ENCODE data around the gene SNX32.
A peak's percentile ranks its signal among the peaks of the same experiment; 100 is the strongest.

Gene SNX32

DNA sequence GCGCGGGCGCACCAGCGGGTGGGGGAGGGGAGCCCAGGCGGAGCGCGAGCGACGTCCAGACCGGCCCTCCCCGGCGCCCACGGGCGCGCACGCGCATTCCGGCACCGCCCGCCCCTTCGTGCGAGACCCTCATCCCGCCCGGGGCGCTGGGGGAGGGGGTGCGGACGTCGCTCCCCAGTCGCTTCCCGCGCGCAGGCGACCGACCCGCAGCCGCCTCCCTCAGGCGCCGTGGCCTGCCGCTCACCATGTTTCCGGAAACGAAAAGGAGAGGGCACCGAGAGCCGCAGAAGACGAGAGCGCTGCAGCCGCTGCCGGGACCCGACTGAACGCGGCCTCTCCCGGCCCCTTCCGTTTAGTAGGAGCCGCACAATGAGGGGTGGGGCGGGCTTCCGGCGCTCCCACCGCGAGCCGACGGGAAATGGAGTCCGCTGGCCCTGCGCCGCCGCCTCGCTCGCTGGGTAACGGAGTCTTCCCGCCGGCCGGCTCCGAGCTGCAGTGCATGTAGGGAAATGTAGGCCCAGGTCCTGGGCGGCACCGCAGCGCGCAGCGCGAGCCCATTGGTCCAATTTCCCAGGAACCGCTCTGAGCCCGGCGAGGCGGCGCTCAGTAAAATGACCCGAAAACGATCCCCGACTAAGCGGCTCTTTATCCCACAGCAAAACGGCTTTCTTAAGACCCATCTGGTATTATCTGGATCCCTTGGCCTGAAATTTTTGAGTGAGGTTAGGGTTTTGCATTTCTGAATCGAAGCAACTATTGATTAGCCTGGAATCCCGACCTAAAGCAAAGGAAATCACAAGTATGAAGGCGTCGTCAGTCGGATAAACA, 24.3 kb downstream of the SNX32 start, which contains the start of gene CFL1:
Gene CFL1, minus strand, starts transcription at position 328 of the 828 bp plus-strand sequence. Its CDS starts 81 bp downstream, at position 247.
- CTCF ChIA-PET, result interaction anchor here (0.6 to 7.9 kb wide), 7 partner anchors 8 to 235 kb away, joined by 3 to 124 read pairs (median 3); partner anchors contain the start of genes CCDC85B, EFEMP2 and FIBP
- Histone ChIP-seq H3K36me3 (ENCODE audit: control insufficient read depth in 4 of 4, insufficient read depth in 4 of 4, low read length in 3 of 4) (peaks cover 3 to 51% (median 40%) of the 10 kb centered on the region in 4 experiments), H3K27me3 (replicated peaks in 2 of 5; ENCODE audit: control insufficient read depth in 4 of 5, insufficient read depth in 5 of 5, low read length in 4 of 5) (no peaks in the 10 kb centered on the region), H3K27ac (ENCODE audit: insufficient read depth in 1 of 2, low read depth in 1 of 2, low read length in 2 of 2, poor library complexity in 1 of 2, severe bottlenecking in 2 of 2) (peak within 1 kb of the TSS; percentile 57 to 85), H3K9me3 (ENCODE audit: control extremely low read depth in 1 of 5, control insufficient read depth in 4 of 5, insufficient read depth in 2 of 5, low read depth in 1 of 5, low read length in 4 of 5) (no peaks in the 10 kb centered on the region), H3K4me1 (ENCODE audit: control extremely low read depth in 1 of 4, control insufficient read depth in 4 of 4, insufficient read depth in 4 of 4, low read length in 3 of 4) (peaks cover 14 to 52% (median 49%) of the 10 kb centered on the region in 4 experiments), H3K4me3 (ENCODE audit: control insufficient read depth in 1 of 7, extremely low read depth in 1 of 7, insufficient read depth in 4 of 7, low read depth in 2 of 7, low read length in 6 of 7) (peak within 1 kb of the TSS; percentile 89 to 96 (median 90))
- WGBS (ENCODE audit: insufficient coverage), result 0% methylated on average over 86 of the region's 92 CpGs
- POLR2A ChIA-PET, result interaction anchor here (0.5 to 4.1 kb wide), 10 partner anchors 14 to 948 kb away, joined by 3 to 33 read pairs (median 4); partner anchors contain the start of genes AP5B1, CCDC85B, CTSW and FIBP
- DNase-seq, result peak; percentile 98 to 99 (median 98)

GRCh38 chr11:65858681-65859087, 24.9 kb downstream of the SNX32 start:
- WGBS (ENCODE audit: insufficient coverage), result 0% methylated on average over 7 of the region's 10 CpGs
- H3K4me3 ChIP-seq (ENCODE audit: control insufficient read depth in 1 of 7, extremely low read depth in 1 of 7, insufficient read depth in 4 of 7, low read depth in 2 of 7, low read length in 6 of 7), result peak overlapping the region; percentile 80 to 96 (median 90)
- peaks cover 0 to 51% (median 41%) of the 10 kb centered on the region in 4 experiments for H3K36me3 ChIP-seq (ENCODE audit: control insufficient read depth in 4 of 4, insufficient read depth in 4 of 4, low read length in 3 of 4)
- peak in 2 of 3 donors; percentile 24 to 53 for DNase-seq
- ChIA-PET CTCF (interaction anchor here (0.6 to 7.9 kb wide), 12 partner anchors 9 to 235 kb away, joined by 3 to 124 read pairs (median 4); partner anchors contain the start of genes CCDC85B, EFEMP2, FIBP and SNX32), POLR2A (interaction anchor here (0.6 to 4.1 kb wide), 8 partner anchors 13 to 947 kb away, joined by 3 to 33 read pairs (median 5); partner anchors contain the start of genes AP5B1, CCDC85B, CTSW and FIBP)
- H3K27me3 ChIP-seq (replicated peaks in 2 of 5; ENCODE audit: control insufficient read depth in 4 of 5, insufficient read depth in 5 of 5, low read length in 4 of 5), result no peaks in the 10 kb centered on the region
- H3K9me3 ChIP-seq (ENCODE audit: control extremely low read depth in 1 of 5, control insufficient read depth in 4 of 5, insufficient read depth in 2 of 5, low read depth in 1 of 5, low read length in 4 of 5), result no peaks in the 10 kb centered on the region
- H3K27ac ChIP-seq (ENCODE audit: insufficient read depth in 1 of 2, low read depth in 1 of 2, low read length in 2 of 2, poor library complexity in 1 of 2, severe bottlenecking in 2 of 2), result peak overlapping the region; percentile 15 to 85
- peaks cover 14 to 52% (median 49%) of the 10 kb centered on the region in 4 experiments for H3K4me1 ChIP-seq (ENCODE audit: control extremely low read depth in 1 of 4, control insufficient read depth in 4 of 4, insufficient read depth in 4 of 4, low read length in 3 of 4)

GRCh38 chr11:65859095-65859811, 25.5 kb downstream of the SNX32 start:
- Histone ChIP-seq H3K9me3 (ENCODE audit: control extremely low read depth in 1 of 5, control insufficient read depth in 4 of 5, insufficient read depth in 2 of 5, low read depth in 1 of 5, low read length in 4 of 5) (no peaks in the 10 kb centered on the region), H3K27me3 (replicated peaks in 2 of 5; ENCODE audit: control insufficient read depth in 4 of 5, insufficient read depth in 5 of 5, low read length in 4 of 5) (no peaks in the 10 kb centered on the region), H3K4me1 (ENCODE audit: control extremely low read depth in 1 of 4, control insufficient read depth in 4 of 4, insufficient read depth in 4 of 4, low read length in 3 of 4) (peaks cover 14 to 52% (median 49%) of the 10 kb centered on the region in 4 experiments), H3K36me3 (ENCODE audit: control insufficient read depth in 4 of 4, insufficient read depth in 4 of 4, low read length in 3 of 4) (peaks cover under 1 to 51% (median 40%) of the 10 kb centered on the region in 4 experiments), H3K27ac (ENCODE audit: insufficient read depth in 1 of 2, low read depth in 1 of 2, low read length in 2 of 2, poor library complexity in 1 of 2, severe bottlenecking in 2 of 2) (peak overlapping the region; percentile 68 to 85), H3K4me3 (ENCODE audit: control insufficient read depth in 1 of 7, extremely low read depth in 1 of 7, insufficient read depth in 4 of 7, low read depth in 2 of 7, low read length in 6 of 7) (peak overlapping the region; percentile 80 to 96 (median 90))
- POLR2A ChIA-PET, result interaction anchor here (1.0 to 4.1 kb wide), 7 partner anchors 9 to 147 kb away, joined by 3 to 33 read pairs (median 5); partner anchors contain the start of genes BANF1, CCDC85B, EFEMP2 and FIBP
- CTCF ChIA-PET, result interaction anchor here (0.8 to 7.9 kb wide), 16 partner anchors 12 to 236 kb away, joined by 3 to 124 read pairs (median 4); partner anchors contain the start of genes CCDC85B, EFEMP2, FIBP and SNX32
- under 1% methylated on average over 41 of the region's 46 CpGs for WGBS (ENCODE audit: insufficient coverage)
- DNase-seq, result peak; percentile 97 to 99 (median 99)

DNA sequence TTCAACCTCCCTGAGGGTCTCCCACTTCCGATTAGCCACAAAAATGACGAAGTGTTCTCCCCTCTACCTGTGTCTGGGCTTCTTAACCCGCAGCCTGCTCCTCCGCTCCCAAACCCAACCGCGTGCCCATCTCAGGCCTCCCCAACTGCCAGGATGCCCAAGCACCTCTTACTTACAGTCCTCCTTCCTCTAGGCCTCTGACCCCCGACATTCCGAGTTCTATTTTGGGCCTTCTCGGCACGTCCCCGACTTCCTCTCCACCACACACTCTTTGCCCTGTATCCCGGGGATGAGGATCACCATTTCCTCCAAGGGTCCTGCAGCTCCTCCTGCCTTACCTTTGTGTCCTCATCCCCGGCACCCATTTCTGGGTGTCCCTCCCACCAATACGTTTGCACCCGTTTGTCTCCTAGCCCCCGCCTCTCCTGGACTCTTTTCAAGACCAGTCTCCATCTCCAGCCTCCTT, 26.1 kb downstream of the SNX32 start:
- WGBS (ENCODE audit: insufficient coverage), result under 1% methylated on average over 14 of the region's 16 CpGs
- peaks cover 3 to 51% (median 40%) of the 10 kb centered on the region in 4 experiments for H3K36me3 ChIP-seq (ENCODE audit: control insufficient read depth in 4 of 4, insufficient read depth in 4 of 4, low read length in 3 of 4)
- no peaks in the 10 kb centered on the region for H3K9me3 ChIP-seq (ENCODE audit: control extremely low read depth in 1 of 5, control insufficient read depth in 4 of 5, insufficient read depth in 2 of 5, low read depth in 1 of 5, low read length in 4 of 5)
- H3K4me1 ChIP-seq (ENCODE audit: control extremely low read depth in 1 of 4, control insufficient read depth in 4 of 4, insufficient read depth in 4 of 4, low read length in 3 of 4), result peaks cover 14 to 52% (median 49%) of the 10 kb centered on the region in 4 experiments
- H3K27me3 ChIP-seq (replicated peaks in 2 of 5; ENCODE audit: control insufficient read depth in 4 of 5, insufficient read depth in 5 of 5, low read length in 4 of 5), result no peaks in the 10 kb centered on the region
- peak overlapping the region; percentile 57 to 96 (median 89) for H3K4me3 ChIP-seq (ENCODE audit: control insufficient read depth in 1 of 7, extremely low read depth in 1 of 7, insufficient read depth in 4 of 7, low read depth in 2 of 7, low read length in 6 of 7)
- POLR2A ChIA-PET, result interaction anchor here (0.5 to 4.1 kb wide), 9 partner anchors 9 to 148 kb away, joined by 3 to 33 read pairs (median 5); partner anchors contain the start of genes BANF1, CCDC85B, CTSW and EFEMP2
- CTCF ChIA-PET, result interaction anchor here (0.6 to 7.9 kb wide), 20 partner anchors 9 to 236 kb away, joined by 3 to 124 read pairs (median 3); partner anchors contain the start of genes CCDC85B, EFEMP2, FIBP and KAT5
- DNase-seq, result peak in 1 of 3 donors; percentile 22
- peak overlapping the region; percentile 68 to 85 for H3K27ac ChIP-seq (ENCODE audit: insufficient read depth in 1 of 2, low read depth in 1 of 2, low read length in 2 of 2, poor library complexity in 1 of 2, severe bottlenecking in 2 of 2)

DNA sequence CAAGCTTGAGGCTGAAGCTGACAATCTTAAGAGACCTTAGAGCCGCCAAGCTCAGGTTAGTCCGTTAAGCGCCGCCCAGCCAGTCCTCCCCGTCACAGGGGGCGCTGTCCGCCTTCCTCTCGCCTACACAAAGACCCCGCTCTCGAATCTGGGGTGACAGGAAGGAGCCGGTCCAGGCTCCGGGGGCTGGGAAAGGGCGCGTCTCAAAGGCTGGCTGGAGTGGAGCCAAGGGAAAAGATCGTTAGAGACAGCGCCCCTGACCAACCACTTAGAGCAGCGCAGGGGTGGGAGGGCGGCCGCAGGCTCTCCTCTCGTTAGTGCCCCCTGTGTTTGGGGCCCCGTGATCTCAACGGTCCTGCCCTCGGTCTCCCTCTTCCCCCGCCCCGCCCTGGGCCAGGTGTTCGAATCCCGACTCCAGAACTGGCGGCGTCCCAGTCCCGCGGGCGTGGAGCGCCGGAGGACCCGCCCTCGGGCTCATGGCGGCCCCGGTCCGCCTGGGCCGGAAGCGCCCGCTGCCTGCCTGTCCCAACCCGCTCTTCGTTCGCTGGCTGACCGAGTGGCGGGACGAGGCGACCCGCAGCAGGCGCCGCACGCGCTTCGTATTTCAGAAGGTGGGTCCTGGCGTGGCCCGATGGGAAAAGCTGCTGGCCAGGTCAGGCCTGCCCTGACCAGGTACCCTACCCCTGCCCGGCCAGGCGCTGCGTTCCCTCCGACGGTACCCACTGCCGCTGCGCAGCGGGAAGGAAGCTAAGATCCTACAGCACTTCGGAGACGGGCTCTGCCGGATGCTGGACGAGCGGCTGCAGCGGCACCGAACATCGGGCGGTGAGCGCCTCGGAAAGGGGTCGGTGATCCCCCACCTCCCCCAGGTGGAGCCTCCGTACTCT, 26.8 kb downstream of the SNX32 start, which contains the start of gene MUS81:
Gene MUS81, plus strand, starts transcription at position 156 of the 887 bp plus-strand sequence. Its CDS starts 321 bp downstream, at position 477.
- ChIA-PET CTCF (interaction anchor here (0.6 to 7.9 kb wide), 21 partner anchors 9 to 270 kb away, joined by 3 to 124 read pairs (median 3); partner anchors contain the start of genes CCDC85B, EFEMP2, FIBP and KAT5), POLR2A (interaction anchor here (0.5 to 4.1 kb wide), 7 partner anchors 8 to 142 kb away, joined by 4 to 33 read pairs (median 5); partner anchors contain the start of genes BANF1, CCDC85B, CTSW and EFEMP2)
- H3K9me3 ChIP-seq (ENCODE audit: control extremely low read depth in 1 of 5, control insufficient read depth in 4 of 5, insufficient read depth in 2 of 5, low read depth in 1 of 5, low read length in 4 of 5), result no peaks in the 10 kb centered on the region
- H3K27ac ChIP-seq (ENCODE audit: insufficient read depth in 1 of 2, low read depth in 1 of 2, low read length in 2 of 2, poor library complexity in 1 of 2, severe bottlenecking in 2 of 2), result peak within 1 kb of the TSS; percentile 68 to 85
- no peaks in the 10 kb centered on the region for H3K27me3 ChIP-seq (replicated peaks in 2 of 5; ENCODE audit: control insufficient read depth in 4 of 5, insufficient read depth in 5 of 5, low read length in 4 of 5)
- WGBS (ENCODE audit: insufficient coverage), result under 1% methylated on average over 73 of the region's 78 CpGs
- peak within 1 kb of the TSS; percentile 80 to 96 (median 90) for H3K4me3 ChIP-seq (ENCODE audit: control insufficient read depth in 1 of 7, extremely low read depth in 1 of 7, insufficient read depth in 4 of 7, low read depth in 2 of 7, low read length in 6 of 7)
- DNase-seq, result peak; percentile 99
- H3K36me3 ChIP-seq (ENCODE audit: control insufficient read depth in 4 of 4, insufficient read depth in 4 of 4, low read length in 3 of 4), result peaks cover 3 to 51% (median 42%) of the 10 kb centered on the region in 4 experiments
- H3K4me1 ChIP-seq (ENCODE audit: control extremely low read depth in 1 of 4, control insufficient read depth in 4 of 4, insufficient read depth in 4 of 4, low read length in 3 of 4), result peaks cover 14 to 50% (median 46%) of the 10 kb centered on the region in 4 experiments
